H1 (cell line): ENCODE data around the gene KCNA2. TPM values are rescaled to one million over a fixed set of nuclear protein-coding genes. Genes with fewer than 3 reads are reported as not detected.

ENCODE experiments used
- NANOG ChIP-seq: IDR thresholded peaks from 2 replicates; pipeline ENCODE4 v1.6.1; 2011; ENCODE audit warnings: low read length, low read depth, mild to moderate bottlenecking, inconsistent platforms; ENCODE audit not compliant: insufficient read depth, poor library complexity, severe bottlenecking
- NRF1 ChIP-seq: IDR thresholded peaks from 2 replicates; pipeline ENCODE4 v1.6.1; 2011; ENCODE audit warnings: mild to moderate bottlenecking, low read depth, low read length, improper control_type of control experiment
- polyA plus RNA-seq, 7 experiments: library from polyadenylated mRNA; depleted of rRNA in 3 of 7; stranded (reverse) in 5 of 7; unstranded in 2 of 7; fragments of >200 nt in 5 of 7; fragments of 200-250 nt in 2 of 7; gene quantifications; 1 replicate in 5 of 7; 2 replicates in 1 of 7; 4 replicates in 1 of 7; pipeline versions ENCODE4 v1.2.1 to v1.2.3, GENCODE V29; 2011 to 2013; ENCODE audit warnings: missing spikeins in 2 of 7, mixed read lengths in 2 of 7
- total RNA-seq: library from RNA; stranded (reverse); fragmentation: NEBNext Ultra II Directional; extraction: Animal tissue kit (Norgen Biotek cat#: 25700); gene quantifications from 2 replicates; pipeline ENCODE4 v1.2.1, GENCODE V29; 2021

The KCNA2 gene
- total and polyA plus RNA-seq, 2 of the 8 experiments (the other 6 are each of a cell fraction or from before 2014, with no cell fraction given): 0.26 to 0.78 TPM

- TF ChIP-seq NANOG (no peak), NRF1 (no peak)
- TF ChIP-seq, all 59 proteins: peak for 0
These were observed 56.3 kb downstream of the KCNA2 start (continued) for GRCh38 chr1:110549831-110550230.
